OCI-LY1 (cell line): ENCODE results near the gene LGALSL.

Experiments used
- H2AFZ ChIP-seq: fragments of 200-600 bp; sonication (generic), shearing (Covaris generic); 2 replicates; pipeline ENCODE4 v1.6.0; 2014; ENCODE audit warnings: antibody characterized with exemption, mild to moderate bottlenecking, low read length
- H3F3A ChIP-seq: fragments of 200-600 bp; sonication (generic), shearing (Covaris generic); 2 replicates; pipeline ENCODE4 v1.6.0; 2014; ENCODE audit warnings: mild to moderate bottlenecking, antibody characterized with exemption, low read length, moderate library complexity; ENCODE audit not compliant: insufficient read depth
- H3K27ac ChIP-seq: fragments of 200-600 bp; sonication (generic); 2 replicates; pipeline ENCODE4 v1.5.1; 2014; ENCODE audit warnings: low read length, mixed run types, mild to moderate bottlenecking, low read depth; ENCODE audit not compliant: poor library complexity, severe bottlenecking
- H3K27me3 ChIP-seq: fragments of 200-600 bp; sonication (generic); 2 replicates; pipeline ENCODE4 v1.6.0; 2014; ENCODE audit warnings: antibody characterized with exemption, mild to moderate bottlenecking, low read length, moderate library complexity; ENCODE audit not compliant: insufficient read depth
- H3K36me3 ChIP-seq: fragments of 200-600 bp; sonication (generic); 2 replicates; pipeline ENCODE4 v1.6.1; 2014; ENCODE audit warnings: mild to moderate bottlenecking, antibody characterized with exemption, low read length, moderate library complexity, mixed read lengths; ENCODE audit not compliant: insufficient read depth
- H3K4me1 ChIP-seq: fragments of 200-600 bp; sonication (generic); 2 replicates; pipeline ENCODE4 v1.5.1; 2014; ENCODE audit warnings: mild to moderate bottlenecking, low read length, moderate library complexity; ENCODE audit not compliant: insufficient read depth, severe bottlenecking
- H3K4me2 ChIP-seq: fragments of 200-600 bp; sonication (generic), shearing (Covaris generic); 2 replicates; pipeline ENCODE4 v1.6.1; 2014; ENCODE audit warnings: low read length
- H3K4me3 ChIP-seq: fragments of 200-600 bp; sonication (generic); 2 replicates; pipeline ENCODE4 v1.5.1; 2014; ENCODE audit warnings: low read length, low read depth, mild to moderate bottlenecking, mixed read lengths; ENCODE audit not compliant: poor library complexity, severe bottlenecking
- H3K79me2 ChIP-seq: fragments of 200-600 bp; shearing (Covaris generic); 2 replicates; pipeline ENCODE4 v1.6.1; 2016; ENCODE audit warnings: mixed run types, low read length, mixed read lengths; ENCODE audit not compliant: insufficient read depth
- H3K9ac ChIP-seq: fragments of 200-600 bp; sonication (generic), shearing (Covaris generic); 2 replicates; pipeline ENCODE4 v1.6.1; 2014; ENCODE audit warnings: mild to moderate bottlenecking, low read length, mixed read lengths
- H3K9me2 ChIP-seq: fragments of 200-600 bp; sonication (generic), shearing (Covaris generic); 2 replicates; pipeline ENCODE4 v1.6.1; 2014; ENCODE audit warnings: low read depth, mild to moderate bottlenecking, low read length, mixed read lengths
- H3K9me3 ChIP-seq: fragments of 200-600 bp; shearing (Covaris generic); 2 replicates; pipeline ENCODE4 v1.6.1; 2014; ENCODE audit warnings: low read length, mixed read lengths
- H4K20me1 ChIP-seq: fragments of 200-600 bp; sonication (generic), shearing (Covaris generic); 2 replicates; pipeline ENCODE4 v1.6.0; 2016; ENCODE audit warnings: mild to moderate bottlenecking, low read length; ENCODE audit not compliant: insufficient read depth
- EZH2 ChIP-seq: fragments of 200-600 bp; sonication (generic), shearing (Covaris generic); IDR thresholded peaks from 2 replicates; pipeline ENCODE4 v1.8.0; 2017; ENCODE audit warnings: borderline replicate concordance, mixed run types, mild to moderate bottlenecking, antibody characterized with exemption, low read length, moderate library complexity, mixed read lengths
- TF ChIP-seq, protein P1 (sequence below): fragments of 200-600 bp; sonication (generic), shearing (Covaris generic); IDR thresholded peaks from 2 replicates; pipeline ENCODE4 v1.5.1; 2017; ENCODE audit warnings: mild to moderate bottlenecking, antibody characterized with exemption, low read length, moderate library complexity, mixed read lengths

Gene LGALSL

DNA sequence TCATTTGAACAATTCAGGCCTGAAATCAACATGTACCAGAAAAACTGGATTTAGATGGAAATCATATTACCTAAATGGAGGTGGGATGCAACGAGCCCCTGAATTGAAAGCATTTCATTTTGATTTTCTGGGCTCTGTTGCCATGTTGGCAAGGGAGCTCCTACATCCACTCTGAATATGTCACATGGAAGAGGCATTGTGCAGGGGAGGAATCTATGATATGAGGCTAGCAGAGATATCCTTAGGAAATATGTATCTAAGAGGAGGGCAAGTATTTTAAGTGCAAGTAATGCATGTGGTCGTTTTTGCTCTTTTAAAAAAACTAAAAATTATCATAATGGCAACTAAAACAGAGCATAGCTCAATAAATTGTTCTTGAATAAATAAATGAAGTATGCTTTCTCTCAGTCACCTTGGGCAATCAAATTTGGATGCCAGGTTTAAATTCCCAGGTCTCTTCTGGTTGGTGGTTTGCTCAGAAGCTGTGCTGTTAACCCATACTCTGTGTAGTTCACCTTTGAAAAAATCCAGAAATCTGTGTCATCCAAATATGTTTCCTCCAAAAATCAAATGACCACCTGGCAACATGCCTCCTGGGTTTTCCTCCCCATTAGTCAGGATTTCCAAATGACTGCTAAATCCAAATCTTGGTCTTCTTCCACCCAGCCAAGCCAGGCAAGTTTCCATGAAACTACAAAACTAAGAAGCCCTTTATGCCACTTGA is 6.5 kb upstream of the LGALSL start:
- Histone ChIP-seq H3F3A (no peaks in the 10 kb centered on the region), H3K36me3 (no peaks in the 10 kb centered on the region), H3K4me3 (no peak overlapping the region), H2AFZ (no peak overlapping the region), H3K27ac (no peak overlapping the region), H3K4me1 (no peaks in the 10 kb centered on the region), H3K9me3 (no peaks in the 10 kb centered on the region), H4K20me1 (no peaks in the 10 kb centered on the region), H3K9me2 (no peaks in the 10 kb centered on the region), H3K9ac (no peak overlapping the region), H3K79me2 (no peaks in the 10 kb centered on the region), H3K27me3 (no peaks in the 10 kb centered on the region), H3K4me2 (no peak overlapping the region)
- TF ChIP-seq, protein P1, sequence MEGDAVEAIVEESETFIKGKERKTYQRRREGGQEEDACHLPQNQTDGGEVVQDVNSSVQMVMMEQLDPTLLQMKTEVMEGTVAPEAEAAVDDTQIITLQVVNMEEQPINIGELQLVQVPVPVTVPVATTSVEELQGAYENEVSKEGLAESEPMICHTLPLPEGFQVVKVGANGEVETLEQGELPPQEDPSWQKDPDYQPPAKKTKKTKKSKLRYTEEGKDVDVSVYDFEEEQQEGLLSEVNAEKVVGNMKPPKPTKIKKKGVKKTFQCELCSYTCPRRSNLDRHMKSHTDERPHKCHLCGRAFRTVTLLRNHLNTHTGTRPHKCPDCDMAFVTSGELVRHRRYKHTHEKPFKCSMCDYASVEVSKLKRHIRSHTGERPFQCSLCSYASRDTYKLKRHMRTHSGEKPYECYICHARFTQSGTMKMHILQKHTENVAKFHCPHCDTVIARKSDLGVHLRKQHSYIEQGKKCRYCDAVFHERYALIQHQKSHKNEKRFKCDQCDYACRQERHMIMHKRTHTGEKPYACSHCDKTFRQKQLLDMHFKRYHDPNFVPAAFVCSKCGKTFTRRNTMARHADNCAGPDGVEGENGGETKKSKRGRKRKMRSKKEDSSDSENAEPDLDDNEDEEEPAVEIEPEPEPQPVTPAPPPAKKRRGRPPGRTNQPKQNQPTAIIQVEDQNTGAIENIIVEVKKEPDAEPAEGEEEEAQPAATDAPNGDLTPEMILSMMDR: no peak
- TF ChIP-seq EZH2: no peak

DNA sequence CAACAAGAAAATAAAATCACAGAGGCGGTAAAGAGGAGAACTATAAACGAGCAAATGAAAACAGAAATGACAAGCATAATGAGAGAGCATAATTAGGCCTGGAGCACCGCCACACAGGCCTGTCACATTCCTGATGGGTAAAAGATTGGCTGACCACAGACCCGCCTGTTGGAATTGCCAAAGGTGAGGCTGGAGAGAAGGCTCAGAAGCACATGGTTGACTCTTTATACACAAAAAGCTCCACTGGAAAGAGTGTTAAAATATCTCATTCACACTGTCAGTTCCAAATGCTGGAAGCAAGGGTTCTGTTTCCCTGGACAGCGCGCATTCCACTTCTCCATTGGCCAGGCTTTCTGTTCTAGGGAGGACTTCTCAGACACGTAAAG is 5.9 kb upstream of the LGALSL start:
- Histone ChIP-seq H3K27me3 (no peaks in the 10 kb centered on the region), H3K4me1 (peaks cover under 1% of the 10 kb centered on the region), H3K9me2 (no peaks in the 10 kb centered on the region), H3F3A (no peaks in the 10 kb centered on the region), H3K9ac (no peak overlapping the region), H3K4me2 (no peak overlapping the region), H2AFZ (no peak overlapping the region), H4K20me1 (no peaks in the 10 kb centered on the region), H3K36me3 (no peaks in the 10 kb centered on the region), H3K79me2 (no peaks in the 10 kb centered on the region), H3K9me3 (no peaks in the 10 kb centered on the region), H3K4me3 (no peak overlapping the region), H3K27ac (no peak overlapping the region)
- no peak for TF ChIP-seq EZH2
- TF ChIP-seq, protein P1: no peak

DNA sequence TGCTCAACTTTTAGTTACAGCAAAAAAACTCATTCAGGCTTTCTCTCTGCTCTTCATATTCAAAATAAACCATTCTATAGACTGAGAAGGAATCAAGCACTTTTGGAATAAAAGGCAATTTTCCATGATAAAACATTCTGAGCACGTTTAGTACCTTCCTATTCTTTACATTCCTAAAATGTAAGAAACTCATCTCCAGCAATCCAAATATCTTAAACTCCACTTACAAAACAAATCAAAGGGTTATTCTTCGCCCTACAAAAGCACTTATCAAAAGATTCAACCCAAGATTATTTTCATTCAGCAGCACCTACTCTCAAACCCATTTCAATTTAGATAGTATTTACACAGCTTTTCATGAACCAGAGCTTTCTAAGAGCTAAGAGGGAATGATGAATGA is 2.9 kb upstream of the LGALSL start:
- Histone ChIP-seq H3K4me3 (no peak overlapping the region), H3K9ac (no peak overlapping the region), H3F3A (no peaks in the 10 kb centered on the region), H3K27me3 (no peaks in the 10 kb centered on the region), H3K9me3 (no peaks in the 10 kb centered on the region), H3K9me2 (no peaks in the 10 kb centered on the region), H2AFZ (no peak overlapping the region), H3K4me1 (peaks cover 20% of the 10 kb centered on the region), H3K79me2 (no peaks in the 10 kb centered on the region), H3K4me2 (no peak overlapping the region), H4K20me1 (no peaks in the 10 kb centered on the region), H3K27ac (no peak overlapping the region), H3K36me3 (no peaks in the 10 kb centered on the region)
- TF ChIP-seq EZH2: no peak
- TF ChIP-seq, protein P1: no peak
